Osteoblast (primary cell): ENCODE measurements around the gene CYS1. TPM values are rescaled to one million over a fixed set of nuclear protein-coding genes. Genes with fewer than 3 reads are reported as not detected.
"Not testable (repeated sequence)": the region's sequence is repeated elsewhere in the genome, so short reads cannot be mapped to it uniquely, and the experiment has no call there.

Experiments
- DNase-seq: peaks from one replicate; pipeline ENCODE4 v3.0.0; 2011; ENCODE audit warnings: low spot score, mixed read lengths; ENCODE audit not compliant: insufficient read length; ENCODE audit errors: missing footprints
- H2AFZ ChIP-seq: 2 replicates; pipeline ENCODE4 v1.6.0; 2011; ENCODE audit warnings: mild to moderate bottlenecking, low read length
- H3K27ac ChIP-seq: 2 replicates; pipeline ENCODE4 v1.5.1; 2011; ENCODE audit warnings: mild to moderate bottlenecking, low read depth, low read length, moderate library complexity
- H3K27me3 ChIP-seq: 2 replicates; pipeline ENCODE4 v1.6.0; 2012; ENCODE audit warnings: mild to moderate bottlenecking, control low read depth, inconsistent platforms, low read length, moderate library complexity; ENCODE audit not compliant: insufficient read depth
- H3K36me3 ChIP-seq: 2 replicates; pipeline ENCODE4 v1.5.1; 2011; ENCODE audit warnings: mild to moderate bottlenecking, low read length, control low read depth, moderate library complexity; ENCODE audit not compliant: insufficient read depth
- H3K4me1 ChIP-seq: 2 replicates; pipeline ENCODE4 v1.5.1; 2011; ENCODE audit warnings: mild to moderate bottlenecking, low read length, control low read depth, moderate library complexity; ENCODE audit not compliant: insufficient read depth
- H3K4me2 ChIP-seq: 2 replicates; pipeline ENCODE4 v1.6.0; 2011; ENCODE audit warnings: mild to moderate bottlenecking, low read length; ENCODE audit not compliant: insufficient read depth
- H3K4me3 ChIP-seq: fragments of 200-600 bp; sonication (generic); 3 replicates; pipeline ENCODE4 v1.5.1; 2012; ENCODE audit warnings: mild to moderate bottlenecking, low read length, inconsistent platforms; ENCODE audit not compliant: insufficient read depth
- H3K79me2 ChIP-seq: 2 replicates; pipeline ENCODE4 v1.6.0; 2012; ENCODE audit warnings: mild to moderate bottlenecking, low read length, control low read depth, inconsistent platforms; ENCODE audit not compliant: insufficient read depth
- H3K9me3 ChIP-seq: 2 replicates; pipeline ENCODE4 v1.5.1; 2011; ENCODE audit warnings: low read depth, low read length, control low read depth
- H4K20me1 ChIP-seq: 2 replicates; pipeline ENCODE4 v1.6.0; 2012; ENCODE audit warnings: mild to moderate bottlenecking, low read length, control low read depth; ENCODE audit not compliant: insufficient read depth
- total RNA-seq: library from RNA; depleted of rRNA; stranded (reverse); fragments of >200 nt; gene quantifications from 2 replicates; pipeline ENCODE4 v1.2.3, GENCODE V29; 2012
- TF ChIP-seq, protein P1 (sequence below): IDR thresholded peaks from 2 replicates; pipeline ENCODE4 v1.5.1; 2011; ENCODE audit warnings: mild to moderate bottlenecking, low read depth, low read length, moderate library complexity; ENCODE audit errors: extremely low read depth

The CYS1 gene
- total RNA-seq, 1 donor = 0.36 TPM

DNA sequence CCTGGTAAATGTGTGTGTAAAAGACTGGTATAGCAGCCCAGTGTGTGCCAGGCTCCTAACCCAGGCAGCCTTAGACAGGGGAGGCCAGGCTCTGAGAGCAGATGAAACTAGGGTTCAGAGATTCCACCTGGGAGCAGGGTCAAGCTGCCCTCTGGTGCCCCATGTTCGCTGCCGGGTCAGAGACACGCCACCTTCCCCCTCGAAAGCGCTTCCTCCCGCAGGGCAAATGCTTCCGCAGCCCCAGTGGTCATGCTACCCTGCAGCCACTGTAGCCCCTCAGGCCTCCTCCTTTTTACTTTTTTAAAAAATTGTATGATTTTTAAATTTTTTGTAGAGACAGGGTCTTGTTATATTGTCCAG, 47.5 kb downstream of the CYS1 start:
- H4K20me1 ChIP-seq = no peaks in the 10 kb centered on the region
- DNase-seq = peak; percentile 19
- no peaks in the 10 kb centered on the region for H3K36me3 ChIP-seq
- H3K27ac ChIP-seq = no peak overlapping the region
- no peaks in the 10 kb centered on the region for H3K79me2 ChIP-seq
- peaks cover 23% of the 10 kb centered on the region for H3K4me1 ChIP-seq
- H3K27me3 ChIP-seq = peaks cover 3% of the 10 kb centered on the region
- TF ChIP-seq, protein P1, sequence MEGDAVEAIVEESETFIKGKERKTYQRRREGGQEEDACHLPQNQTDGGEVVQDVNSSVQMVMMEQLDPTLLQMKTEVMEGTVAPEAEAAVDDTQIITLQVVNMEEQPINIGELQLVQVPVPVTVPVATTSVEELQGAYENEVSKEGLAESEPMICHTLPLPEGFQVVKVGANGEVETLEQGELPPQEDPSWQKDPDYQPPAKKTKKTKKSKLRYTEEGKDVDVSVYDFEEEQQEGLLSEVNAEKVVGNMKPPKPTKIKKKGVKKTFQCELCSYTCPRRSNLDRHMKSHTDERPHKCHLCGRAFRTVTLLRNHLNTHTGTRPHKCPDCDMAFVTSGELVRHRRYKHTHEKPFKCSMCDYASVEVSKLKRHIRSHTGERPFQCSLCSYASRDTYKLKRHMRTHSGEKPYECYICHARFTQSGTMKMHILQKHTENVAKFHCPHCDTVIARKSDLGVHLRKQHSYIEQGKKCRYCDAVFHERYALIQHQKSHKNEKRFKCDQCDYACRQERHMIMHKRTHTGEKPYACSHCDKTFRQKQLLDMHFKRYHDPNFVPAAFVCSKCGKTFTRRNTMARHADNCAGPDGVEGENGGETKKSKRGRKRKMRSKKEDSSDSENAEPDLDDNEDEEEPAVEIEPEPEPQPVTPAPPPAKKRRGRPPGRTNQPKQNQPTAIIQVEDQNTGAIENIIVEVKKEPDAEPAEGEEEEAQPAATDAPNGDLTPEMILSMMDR = no peak
- H3K9me3 ChIP-seq = no peaks in the 10 kb centered on the region
- no peak overlapping the region for H3K4me3 ChIP-seq
- H2AFZ ChIP-seq = no peak overlapping the region
- no peak overlapping the region for H3K4me2 ChIP-seq

DNA sequence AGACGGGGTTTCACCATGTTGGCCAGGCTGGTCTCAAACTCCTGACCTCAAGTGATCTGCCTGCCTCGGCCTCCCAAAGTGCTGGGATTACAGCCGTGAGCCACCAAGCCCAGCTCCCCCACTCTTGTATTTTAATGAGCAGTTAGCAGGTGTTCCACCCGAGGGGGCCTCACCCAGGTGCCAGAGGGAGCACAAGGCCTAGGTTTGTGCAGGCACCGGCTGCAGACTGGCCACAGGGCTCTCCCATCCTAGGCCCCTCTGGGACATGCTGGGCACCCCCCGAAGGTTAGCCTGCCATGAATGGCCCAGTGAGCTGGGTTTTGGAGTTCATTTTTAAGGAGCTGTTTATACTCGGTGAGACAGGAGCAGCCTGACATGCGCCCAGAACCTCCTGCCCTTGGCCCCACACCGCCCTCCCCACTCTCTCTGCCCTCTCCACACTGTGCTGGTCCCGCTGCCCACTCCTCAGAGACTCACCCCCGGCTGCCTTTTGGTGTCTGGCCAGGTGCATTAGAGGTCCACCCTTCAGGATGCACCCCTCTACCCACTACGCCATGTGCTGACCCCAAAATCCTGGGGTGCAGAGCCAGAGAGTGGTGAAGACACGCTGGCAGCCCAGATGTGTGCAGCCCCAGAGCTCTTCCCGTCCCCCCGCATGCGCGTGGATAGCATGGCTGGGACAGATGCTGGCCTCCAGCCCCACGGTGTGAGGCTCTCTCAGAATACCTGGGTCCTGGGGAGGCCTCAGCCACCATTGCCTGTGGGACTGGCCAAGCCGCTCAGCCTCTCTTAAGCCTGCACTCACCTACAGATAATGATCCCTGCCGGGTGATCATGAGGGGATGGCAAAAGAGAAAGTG, 48.1 kb downstream of the CYS1 start:
- H2AFZ ChIP-seq = no peak overlapping the region
- no peaks in the 10 kb centered on the region for H3K36me3 ChIP-seq
- peaks cover 16% of the 10 kb centered on the region for H3K4me1 ChIP-seq
- H3K9me3 ChIP-seq = no peaks in the 10 kb centered on the region
- H3K27me3 ChIP-seq = peaks cover 3% of the 10 kb centered on the region
- DNase-seq = peak; percentile 23
- H3K4me3 ChIP-seq = no peak overlapping the region
- H3K79me2 ChIP-seq = no peaks in the 10 kb centered on the region
- no peak overlapping the region for H3K4me2 ChIP-seq
- TF ChIP-seq, protein P1 = no peak
- H3K27ac ChIP-seq = no peak overlapping the region
- H4K20me1 ChIP-seq = no peaks in the 10 kb centered on the region

DNA sequence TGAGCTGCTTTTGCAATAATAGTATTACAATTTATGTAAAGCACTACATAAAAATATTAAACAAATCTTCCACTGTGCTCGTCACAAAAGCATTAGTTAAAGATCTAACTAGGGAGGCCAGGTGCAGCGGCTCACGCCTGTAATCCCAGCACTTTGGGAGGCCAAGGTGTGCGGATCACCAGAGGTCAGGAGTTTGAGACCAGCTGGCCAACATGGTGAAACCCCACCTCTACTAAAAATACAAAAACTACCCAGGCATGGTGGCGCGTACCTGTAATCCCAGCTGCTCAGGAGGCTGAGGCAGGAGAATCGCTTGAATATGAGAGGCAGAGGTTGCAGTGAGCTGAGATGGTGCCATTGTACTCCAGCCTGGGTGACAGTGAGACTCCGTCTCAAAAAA, 49.4 kb downstream of the CYS1 start:
- H3K27me3 ChIP-seq, H3K27ac ChIP-seq, H3K4me2 ChIP-seq, DNase-seq, H3K4me1 ChIP-seq, H3K36me3 ChIP-seq, H4K20me1 ChIP-seq, H2AFZ ChIP-seq, H3K4me3 ChIP-seq, H3K9me3 ChIP-seq, H3K79me2 ChIP-seq: not testable (repeated sequence)

DNA sequence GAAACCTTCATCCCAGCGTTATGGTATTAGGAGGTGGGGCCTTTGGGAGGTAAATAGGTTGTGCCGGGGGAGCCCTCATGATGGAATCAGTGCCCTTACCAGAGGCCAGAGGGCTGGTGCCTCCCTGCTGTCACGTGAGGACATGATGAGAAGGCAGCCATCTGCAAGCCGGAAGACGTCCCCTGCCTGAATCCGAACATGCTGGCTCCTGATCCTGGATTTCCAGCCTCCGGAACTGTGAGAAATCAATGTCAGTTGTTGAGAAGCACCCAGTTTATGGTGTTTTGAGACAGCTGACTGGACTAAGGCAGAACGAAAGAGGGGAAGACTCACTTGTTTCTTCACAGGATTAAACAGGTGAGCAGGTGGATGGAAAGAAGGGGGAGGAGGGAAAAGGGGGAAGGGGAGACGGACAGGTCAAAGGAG, 49.9 kb downstream of the CYS1 start:
- no peaks in the 10 kb centered on the region for H3K9me3 ChIP-seq
- no peak overlapping the region for H3K4me3 ChIP-seq
- H3K27ac ChIP-seq = no peak overlapping the region
- H3K4me1 ChIP-seq = no peaks in the 10 kb centered on the region
- H4K20me1 ChIP-seq = no peaks in the 10 kb centered on the region
- H2AFZ ChIP-seq = no peak overlapping the region
- TF ChIP-seq, protein P1 = no peak
- H3K36me3 ChIP-seq = no peaks in the 10 kb centered on the region
- no peaks in the 10 kb centered on the region for H3K79me2 ChIP-seq
- no peak overlapping the region for H3K4me2 ChIP-seq
- DNase-seq = peak; percentile 61
- H3K27me3 ChIP-seq = peaks cover 3% of the 10 kb centered on the region
